ENCODE results near the gene CDC5L.
"Not testable (repeated sequence)": the region's sequence is repeated elsewhere in the genome, so short reads cannot be mapped to it uniquely, and the experiment has no call there.

Gene CDC5L

DNA sequence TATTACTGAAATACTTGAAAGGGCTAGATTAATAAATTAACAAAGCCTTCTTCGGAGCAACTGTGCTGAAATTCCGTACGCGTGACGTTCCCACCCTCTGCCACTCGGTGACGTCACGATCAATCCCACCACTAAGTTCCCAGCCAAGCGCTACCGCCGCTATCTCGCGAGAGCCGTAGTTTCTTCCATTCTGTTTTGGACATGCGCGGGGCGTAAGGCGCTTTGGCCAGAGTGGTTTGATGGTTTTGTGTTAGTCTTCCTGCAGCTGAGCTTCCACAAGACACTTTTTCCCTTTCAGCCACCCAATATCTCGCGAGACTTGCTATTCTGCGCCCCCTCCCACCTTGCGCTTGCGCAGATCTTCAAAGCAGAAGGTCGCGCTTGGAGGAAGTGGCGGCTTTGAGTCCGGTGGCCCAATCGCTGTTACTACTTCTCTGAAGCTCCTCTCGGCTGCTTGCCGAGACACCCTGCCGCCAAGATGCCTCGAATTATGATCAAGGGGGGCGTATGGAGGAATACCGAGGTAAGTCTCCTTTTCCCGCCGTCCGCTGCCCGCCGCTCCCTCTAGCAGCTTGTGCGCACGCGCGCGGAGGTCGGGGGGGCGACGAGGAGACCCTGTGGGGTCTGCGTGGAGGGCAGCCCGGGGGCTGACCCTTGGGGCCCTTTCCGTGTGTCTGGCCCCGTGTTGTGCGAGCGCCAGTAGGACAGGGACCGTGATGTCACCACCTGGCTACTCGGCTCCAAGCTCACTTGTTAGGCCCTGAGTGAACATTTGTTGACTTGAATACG lies at the start of gene CDC5L:
TSS of gene CDC5L (plus strand) at position 361 of the 789 bp plus-strand sequence. CDS start at position 479, 118 bp downstream.
- H3K4me3 ChIP-seq (ENCODE audit: low read depth, low read length) = peak within 1 kb of the TSS; percentile 86

- no peak overlapping the region for H3K4me3 ChIP-seq (ENCODE audit: low read depth, low read length)
Observed at GRCh38 chr6:44338228-44339122, 49.0 kb upstream of the CDC5L start.

DNA sequence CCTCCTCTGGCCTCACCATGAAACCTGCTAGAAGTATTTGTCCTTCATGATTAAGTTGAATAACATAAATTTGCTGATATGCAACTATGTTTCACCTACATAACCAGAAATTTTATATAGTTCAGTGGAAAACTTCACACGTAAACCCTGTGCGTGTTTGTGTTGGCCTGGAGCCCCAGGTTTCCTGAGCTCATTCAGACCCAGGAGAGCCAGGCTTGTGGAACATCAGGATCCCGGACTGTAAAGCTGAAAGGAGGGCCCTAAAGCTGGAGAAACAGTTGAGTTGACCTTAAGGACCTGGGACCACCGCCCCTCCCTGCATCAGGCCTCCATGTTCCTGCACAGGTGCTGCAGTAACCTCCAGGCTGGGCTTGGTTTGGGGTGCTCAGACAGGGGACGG lies 48.2 kb upstream of the CDC5L start:
- H3K4me3 ChIP-seq (ENCODE audit: low read depth, low read length) = no peak overlapping the region

GRCh38 chr6:44339763-44340625 lies 47.5 kb upstream of the CDC5L start:
- H3K4me3 ChIP-seq (ENCODE audit: low read depth, low read length) = no peak overlapping the region

- no peak overlapping the region for H3K4me3 ChIP-seq (ENCODE audit: low read depth, low read length)
Observed at GRCh38 chr6:44341095-44341890, 46.2 kb upstream of the CDC5L start.

DNA sequence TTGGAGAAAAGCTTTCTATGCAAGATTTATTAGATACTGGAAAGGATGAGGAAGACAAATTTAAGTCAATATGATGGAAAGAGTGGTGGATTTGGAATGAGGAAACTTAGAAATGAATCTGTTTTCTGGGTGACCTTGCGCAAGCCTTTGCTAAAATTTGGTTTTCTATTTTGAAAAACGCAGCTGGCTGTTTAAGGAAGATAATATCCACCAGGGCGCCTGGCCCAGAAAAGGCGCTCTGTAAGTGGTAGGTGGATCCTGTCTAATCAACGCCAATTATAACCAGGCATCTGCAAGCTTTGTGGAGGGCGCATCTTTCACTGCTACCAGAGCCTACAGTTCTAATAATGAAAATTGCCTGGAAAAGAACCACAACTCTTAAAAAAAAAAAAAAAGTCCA lies 45.5 kb upstream of the CDC5L start:
- H3K4me3 ChIP-seq (ENCODE audit: low read depth, low read length) = no peak overlapping the region

- no peak within 1 kb of the TSS for H3K4me3 ChIP-seq (ENCODE audit: low read depth, low read length)
Observed at GRCh38 chr6:44342489-44342888, 45.0 kb upstream of the CDC5L start, which contains the start of gene SPATS1. Gene SPATS1 (plus strand): TSS chr6:44342650. CDS start chr6:44343096, 446 bp downstream.

- H3K4me3 ChIP-seq (ENCODE audit: low read depth, low read length) = not testable (repeated sequence)
Observed at GRCh38 chr6:44346818-44347217, 40.7 kb upstream of the CDC5L start.

DNA sequence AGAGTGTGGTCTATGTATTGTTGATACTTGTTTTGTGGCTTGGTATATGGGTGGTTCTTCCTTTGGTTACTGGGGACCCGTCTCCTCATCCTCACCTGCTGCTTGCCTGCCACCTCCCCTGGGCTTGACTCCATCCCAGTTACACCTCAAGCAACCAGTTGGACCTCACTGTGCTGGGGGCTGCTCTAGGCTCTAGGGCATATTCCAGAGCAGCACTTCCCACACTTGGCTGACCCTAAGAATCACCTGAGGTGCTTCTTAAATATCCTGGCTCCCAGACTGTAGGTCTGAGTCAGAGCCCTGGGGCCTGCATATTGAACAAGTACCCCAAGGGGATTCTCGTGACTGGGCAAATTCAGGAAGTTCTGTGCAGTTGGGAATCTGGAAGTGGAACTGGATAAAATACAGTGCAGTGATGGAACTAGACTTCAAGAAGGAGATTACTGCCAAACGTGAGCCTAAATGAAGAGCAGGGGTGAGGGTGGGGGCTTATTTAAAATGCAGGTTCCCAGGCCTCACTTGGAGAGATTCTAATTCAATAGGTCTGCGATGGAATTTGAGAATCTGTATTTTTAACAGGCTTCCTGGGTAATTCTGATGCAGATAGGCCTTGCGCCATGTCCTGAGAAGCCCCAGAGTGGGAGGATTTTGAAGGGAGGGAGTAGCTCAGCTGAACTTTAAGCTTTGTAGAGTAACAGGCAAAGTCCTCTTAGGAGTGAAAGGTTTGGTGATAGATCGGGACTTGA lies 37.4 kb upstream of the CDC5L start:
- H3K4me3 ChIP-seq (ENCODE audit: low read depth, low read length) = no peak overlapping the region

DNA sequence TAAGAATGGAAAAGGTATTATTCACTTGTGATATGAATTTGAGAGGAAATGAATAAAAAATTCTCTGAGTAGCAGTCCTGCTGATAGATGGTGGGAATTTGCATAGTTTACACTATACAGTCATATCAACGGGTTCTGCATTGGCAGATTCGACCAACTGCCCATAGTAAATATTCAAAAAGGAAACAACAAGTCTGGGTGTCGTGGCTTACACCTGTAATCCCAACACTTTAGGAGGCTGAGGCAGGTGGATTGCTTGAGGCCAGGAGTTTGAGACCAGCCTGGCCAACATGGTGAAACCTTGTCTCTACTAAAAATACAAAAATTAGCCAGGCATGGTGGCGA lies 36.9 kb upstream of the CDC5L start:
- not testable (repeated sequence) for H3K4me3 ChIP-seq (ENCODE audit: low read depth, low read length)

- H3K4me3 ChIP-seq (ENCODE audit: low read depth, low read length) = no peak overlapping the region
Observed at GRCh38 chr6:44352259-44352658, 35.2 kb upstream of the CDC5L start.

GRCh38 chr6:44353336-44353735 lies 34.2 kb upstream of the CDC5L start:
- no peak overlapping the region for H3K4me3 ChIP-seq (ENCODE audit: low read depth, low read length)

DNA sequence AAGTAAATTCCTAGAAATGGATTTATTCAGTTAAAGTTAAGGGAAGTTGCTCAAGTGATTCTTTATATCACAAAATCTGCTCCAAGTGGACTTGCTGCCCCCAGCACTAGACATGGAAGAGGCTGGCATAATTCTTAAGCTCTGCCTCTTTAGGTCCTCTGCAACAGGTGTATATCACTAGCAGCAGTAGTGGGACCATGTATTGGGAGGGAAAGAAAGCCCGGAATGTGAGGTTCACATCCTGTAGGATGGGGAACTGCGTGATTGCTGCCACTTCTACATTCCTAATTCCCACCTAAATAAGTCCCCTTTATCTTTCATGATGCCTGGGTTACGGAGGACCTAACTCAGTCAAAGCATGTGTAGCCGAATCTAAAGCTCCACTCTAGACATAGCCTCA lies 31.9 kb upstream of the CDC5L start:
- H3K4me3 ChIP-seq (ENCODE audit: low read depth, low read length) = no peak overlapping the region

DNA sequence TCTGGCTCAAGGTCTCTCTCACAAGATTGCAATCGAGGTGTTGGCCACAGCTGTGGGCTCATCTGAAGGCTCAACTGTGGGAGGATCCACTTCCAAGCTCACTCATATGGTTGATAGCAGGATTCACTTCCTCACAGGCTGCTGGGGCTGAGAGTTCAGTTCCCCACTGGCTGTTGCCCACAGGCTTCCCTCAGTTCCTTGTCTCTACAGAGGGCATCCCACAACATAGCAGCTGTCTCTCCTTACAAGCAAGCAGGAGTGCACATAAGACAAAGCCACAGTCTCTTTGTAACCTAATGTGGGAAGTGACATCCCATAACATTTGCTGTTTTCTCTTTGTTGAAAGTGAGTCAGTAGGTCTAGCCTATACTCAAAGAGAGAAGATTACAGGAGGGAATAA lies 31.0 kb upstream of the CDC5L start:
- no peak overlapping the region for H3K4me3 ChIP-seq (ENCODE audit: low read depth, low read length)

GRCh38 chr6:44359973-44360372 lies 27.5 kb upstream of the CDC5L start:
- no peak overlapping the region for H3K4me3 ChIP-seq (ENCODE audit: low read depth, low read length)

- no peak overlapping the region for H3K4me3 ChIP-seq (ENCODE audit: low read depth, low read length)
Observed at GRCh38 chr6:44361947-44362346, 25.6 kb upstream of the CDC5L start.

DNA sequence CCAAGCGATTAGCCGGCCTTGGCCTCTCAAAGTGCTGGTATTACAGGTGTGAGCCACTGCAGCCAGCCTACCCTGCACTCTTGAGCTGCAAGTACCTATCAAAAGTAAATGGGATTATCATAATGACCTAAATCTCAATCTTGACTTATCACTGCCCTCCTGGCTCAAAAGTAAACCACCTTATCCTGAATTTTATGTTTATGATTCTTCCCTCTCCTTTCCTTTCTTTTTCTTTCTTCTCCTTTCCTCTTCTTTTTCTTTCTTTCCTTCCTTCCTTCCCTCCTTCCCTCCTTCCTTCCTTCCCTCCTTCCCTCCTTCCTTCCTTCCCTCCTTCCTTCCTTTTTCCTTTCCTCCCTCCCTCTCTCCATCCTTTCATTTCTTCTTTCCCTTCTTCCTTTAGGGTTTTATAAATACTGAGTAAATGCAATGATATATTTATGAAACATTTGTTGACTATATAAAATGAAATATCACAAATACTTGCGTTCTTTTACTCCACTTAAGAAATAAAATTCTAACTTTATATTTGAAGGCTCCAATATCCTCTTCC lies 24.1 kb upstream of the CDC5L start:
- H3K4me3 ChIP-seq (ENCODE audit: low read depth, low read length) = no peak overlapping the region

DNA sequence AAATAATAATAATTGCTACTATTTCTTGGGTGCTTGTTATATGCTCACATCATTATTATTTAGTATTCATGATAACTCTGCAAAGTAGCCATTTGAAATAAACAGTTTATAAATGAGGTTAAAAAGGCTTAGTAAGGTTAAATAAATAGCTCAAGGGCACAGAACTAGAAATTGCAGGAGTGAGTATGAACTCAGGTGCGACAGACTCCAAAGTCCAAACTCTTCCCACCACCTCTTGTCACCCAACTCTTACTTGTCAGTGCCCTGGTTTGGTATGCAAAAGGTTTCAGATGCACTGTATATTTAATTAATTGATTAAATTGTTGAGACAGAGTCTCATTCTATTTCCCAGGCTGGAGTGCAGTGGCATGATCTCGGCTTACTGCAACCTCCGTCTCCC lies 20.7 kb upstream of the CDC5L start:
- H3K4me3 ChIP-seq (ENCODE audit: low read depth, low read length) = no peak overlapping the region

GRCh38 chr6:44367681-44368080 lies 19.8 kb upstream of the CDC5L start:
- no peak overlapping the region for H3K4me3 ChIP-seq (ENCODE audit: low read depth, low read length)
